Gastrocnemius medialis (tissue), 4 donors: ENCODE results near the gene OSBP2.

Source experiments
- POLR2A ChIP-seq, 2 donors: fragments of 450-650 bp; IDR thresholded peaks; one replicate each; pipeline ENCODE4 v1.6.1; 2017; ENCODE audit warnings: antibody characterized with exemption in 2 of 2, mild to moderate bottlenecking in 2 of 2, moderate library complexity in 2 of 2
- TF ChIP-seq, protein P1 (sequence below), 5 experiments: fragments of 450-650 bp in 3 of 5; fragments of 200-600 bp in 2 of 5; sonication (generic) in 2 of 5; IDR thresholded peaks in 4 of 5; conservative IDR thresholded peaks in 1 of 5; 1 replicate in 4 of 5; 2 replicates in 1 of 5; pipeline ENCODE4 v1.5.1; 2016 to 2019; ENCODE audit warnings: antibody characterized with exemption in 5 of 5, mild to moderate bottlenecking in 3 of 5, moderate library complexity in 3 of 5

DNA sequence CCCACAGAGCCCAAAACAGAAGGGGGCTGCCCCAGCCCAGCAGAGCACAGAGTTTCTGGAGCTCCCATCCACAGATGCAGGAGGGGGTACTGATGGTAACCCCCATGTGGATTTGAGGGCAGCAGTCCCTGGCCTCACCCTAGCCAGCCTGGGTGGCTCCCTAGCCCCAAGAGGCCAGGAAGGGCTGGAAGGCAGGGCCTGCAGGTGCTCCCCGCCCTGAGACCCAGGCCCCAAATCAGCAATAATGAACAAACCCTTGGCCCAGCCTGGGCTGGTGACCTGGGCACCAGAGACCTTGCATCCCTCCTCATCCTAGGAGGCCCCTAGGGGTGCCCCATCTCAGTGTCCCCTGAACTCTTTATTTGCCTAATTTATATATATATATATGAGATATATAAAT lies 212.3 kb downstream of the OSBP2 start:
- no peak for TF ChIP-seq POLR2A (IDR thresholded peaks at IDR 0.05)
- TF ChIP-seq, protein P1, sequence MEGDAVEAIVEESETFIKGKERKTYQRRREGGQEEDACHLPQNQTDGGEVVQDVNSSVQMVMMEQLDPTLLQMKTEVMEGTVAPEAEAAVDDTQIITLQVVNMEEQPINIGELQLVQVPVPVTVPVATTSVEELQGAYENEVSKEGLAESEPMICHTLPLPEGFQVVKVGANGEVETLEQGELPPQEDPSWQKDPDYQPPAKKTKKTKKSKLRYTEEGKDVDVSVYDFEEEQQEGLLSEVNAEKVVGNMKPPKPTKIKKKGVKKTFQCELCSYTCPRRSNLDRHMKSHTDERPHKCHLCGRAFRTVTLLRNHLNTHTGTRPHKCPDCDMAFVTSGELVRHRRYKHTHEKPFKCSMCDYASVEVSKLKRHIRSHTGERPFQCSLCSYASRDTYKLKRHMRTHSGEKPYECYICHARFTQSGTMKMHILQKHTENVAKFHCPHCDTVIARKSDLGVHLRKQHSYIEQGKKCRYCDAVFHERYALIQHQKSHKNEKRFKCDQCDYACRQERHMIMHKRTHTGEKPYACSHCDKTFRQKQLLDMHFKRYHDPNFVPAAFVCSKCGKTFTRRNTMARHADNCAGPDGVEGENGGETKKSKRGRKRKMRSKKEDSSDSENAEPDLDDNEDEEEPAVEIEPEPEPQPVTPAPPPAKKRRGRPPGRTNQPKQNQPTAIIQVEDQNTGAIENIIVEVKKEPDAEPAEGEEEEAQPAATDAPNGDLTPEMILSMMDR (IDR thresholded peaks at IDR 0.05 in 4 of 5, conservative IDR thresholded peaks at IDR 0.05 in 1 of 5): no peak
